ENCODE measurements around the gene HTRA2.
A peak's percentile ranks its signal among the peaks of the same experiment; 100 is the strongest.

Gene HTRA2

GRCh38 chr2:74511104-74511989, 18.4 kb upstream of the HTRA2 start:
- Histone ChIP-seq H3K4me1 (ENCODE audit: control insufficient read depth, insufficient read depth, low read length) (peaks cover 19% of the 10 kb centered on the region), H3K9ac (ENCODE audit: low read depth, low read length) (no peak overlapping the region), H3K9me3 (ENCODE audit: control insufficient read depth, insufficient read depth, low read length) (no peaks in the 10 kb centered on the region; the same call in 1 of the 2 replicates), H3K4me3 (ENCODE audit: low read depth, low read length) (no peak overlapping the region), H3K27me3 (ENCODE audit: control insufficient read depth, insufficient read depth, low read length) (peaks cover 80% of the 10 kb centered on the region), H3K36me3 (ENCODE audit: control insufficient read depth, insufficient read depth, low read length) (no peaks in the 10 kb centered on the region), H3K27ac (ENCODE audit: low read depth, low read length) (no peak overlapping the region)

GRCh38 chr2:74512744-74513604, 16.8 kb upstream of the HTRA2 start:
- H3K27me3 ChIP-seq (ENCODE audit: control insufficient read depth, insufficient read depth, low read length) = peaks cover 96% of the 10 kb centered on the region
- H3K9me3 ChIP-seq (ENCODE audit: control insufficient read depth, insufficient read depth, low read length) = peaks cover 7% of the 10 kb centered on the region
- H3K4me3 ChIP-seq (ENCODE audit: low read depth, low read length) = peak overlapping the region; percentile 57
- no peaks in the 10 kb centered on the region for H3K36me3 ChIP-seq (ENCODE audit: control insufficient read depth, insufficient read depth, low read length)
- peaks cover 13% of the 10 kb centered on the region for H3K4me1 ChIP-seq (ENCODE audit: control insufficient read depth, insufficient read depth, low read length)
- no peak overlapping the region for H3K9ac ChIP-seq (ENCODE audit: low read depth, low read length)
- no peak overlapping the region for H3K27ac ChIP-seq (ENCODE audit: low read depth, low read length)

- Histone ChIP-seq H3K9me3 (ENCODE audit: control insufficient read depth, insufficient read depth, low read length) (peaks cover 7% of the 10 kb centered on the region), H3K9ac (ENCODE audit: low read depth, low read length) (no peak overlapping the region), H3K27me3 (ENCODE audit: control insufficient read depth, insufficient read depth, low read length) (peaks cover 100% of the 10 kb centered on the region), H3K4me3 (ENCODE audit: low read depth, low read length) (peak overlapping the region; percentile 57), H3K27ac (ENCODE audit: low read depth, low read length) (no peak overlapping the region), H3K4me1 (ENCODE audit: control insufficient read depth, insufficient read depth, low read length) (peaks cover 8% of the 10 kb centered on the region), H3K36me3 (ENCODE audit: control insufficient read depth, insufficient read depth, low read length) (no peaks in the 10 kb centered on the region)
These were observed 15.9 kb upstream of the HTRA2 start for GRCh38 chr2:74513605-74514367.

GRCh38 chr2:74514368-74515270, 15.1 kb upstream of the HTRA2 start, which contains the start of gene TLX2:
Gene TLX2 (plus strand): TSS chr2:74514450. CDS start chr2:74514807, 357 bp downstream.
- Histone ChIP-seq H3K4me3 (ENCODE audit: low read depth, low read length) (peak within 1 kb of the TSS; percentile 57), H3K9ac (ENCODE audit: low read depth, low read length) (no peak within 1 kb of the TSS), H3K27ac (ENCODE audit: low read depth, low read length) (no peak within 1 kb of the TSS)

GRCh38 chr2:74515271-74515980, 14.3 kb upstream of the HTRA2 start:
- H3K4me3 ChIP-seq (ENCODE audit: low read depth, low read length) = peak overlapping the region; percentile 28; the same call in 1 of the 2 replicates
- peaks cover 100% of the 10 kb centered on the region for H3K27me3 ChIP-seq (ENCODE audit: control insufficient read depth, insufficient read depth, low read length)

More at GRCh38 chr2:74514368-74515270, 15.1 kb upstream of the HTRA2 start, which contains the start of gene TLX2:
- Histone ChIP-seq H3K4me1 (ENCODE audit: control insufficient read depth, insufficient read depth, low read length) (peaks cover 7% of the 10 kb centered on the region), H3K9me3 (ENCODE audit: control insufficient read depth, insufficient read depth, low read length) (peaks cover 7% of the 10 kb centered on the region), H3K36me3 (ENCODE audit: control insufficient read depth, insufficient read depth, low read length) (no peaks in the 10 kb centered on the region), H3K27me3 (ENCODE audit: control insufficient read depth, insufficient read depth, low read length) (peaks cover 100% of the 10 kb centered on the region)

GRCh38 chr2:74515981-74516633, 13.6 kb upstream of the HTRA2 start:
- Histone ChIP-seq H3K36me3 (ENCODE audit: control insufficient read depth, insufficient read depth, low read length) (no peaks in the 10 kb centered on the region), H3K9me3 (ENCODE audit: control insufficient read depth, insufficient read depth, low read length) (peaks cover 7% of the 10 kb centered on the region), H3K9ac (ENCODE audit: low read depth, low read length) (no peak overlapping the region), H3K4me3 (ENCODE audit: low read depth, low read length) (peak overlapping the region; percentile 28; the same call in 1 of the 2 replicates), H3K27me3 (ENCODE audit: control insufficient read depth, insufficient read depth, low read length) (peaks cover 94% of the 10 kb centered on the region), H3K4me1 (ENCODE audit: control insufficient read depth, insufficient read depth, low read length) (peaks cover 7% of the 10 kb centered on the region), H3K27ac (ENCODE audit: low read depth, low read length) (no peak overlapping the region)

More at GRCh38 chr2:74515271-74515980, 14.3 kb upstream of the HTRA2 start:
- no peaks in the 10 kb centered on the region for H3K36me3 ChIP-seq (ENCODE audit: control insufficient read depth, insufficient read depth, low read length)
- no peak overlapping the region for H3K27ac ChIP-seq (ENCODE audit: low read depth, low read length)
- no peak overlapping the region for H3K9ac ChIP-seq (ENCODE audit: low read depth, low read length)
- H3K4me1 ChIP-seq (ENCODE audit: control insufficient read depth, insufficient read depth, low read length) = peaks cover 7% of the 10 kb centered on the region
- peaks cover 7% of the 10 kb centered on the region for H3K9me3 ChIP-seq (ENCODE audit: control insufficient read depth, insufficient read depth, low read length)

- Histone ChIP-seq H3K4me1 (ENCODE audit: control insufficient read depth, insufficient read depth, low read length) (peaks cover 7% of the 10 kb centered on the region), H3K9me3 (ENCODE audit: control insufficient read depth, insufficient read depth, low read length) (peaks cover 7% of the 10 kb centered on the region), H3K27me3 (ENCODE audit: control insufficient read depth, insufficient read depth, low read length) (peaks cover 88% of the 10 kb centered on the region), H3K36me3 (ENCODE audit: control insufficient read depth, insufficient read depth, low read length) (no peaks in the 10 kb centered on the region), H3K27ac (ENCODE audit: low read depth, low read length) (no peak overlapping the region), H3K9ac (ENCODE audit: low read depth, low read length) (no peak overlapping the region), H3K4me3 (ENCODE audit: low read depth, low read length) (no peak overlapping the region)
These were observed 13.1 kb upstream of the HTRA2 start for GRCh38 chr2:74516650-74517049.

GRCh38 chr2:74522516-74522915, 7.2 kb upstream of the HTRA2 start:
- no peak overlapping the region for H3K27ac ChIP-seq (ENCODE audit: low read depth, low read length)
- H3K4me1 ChIP-seq (ENCODE audit: control insufficient read depth, insufficient read depth, low read length) = no peaks in the 10 kb centered on the region
- H3K9ac ChIP-seq (ENCODE audit: low read depth, low read length) = no peak overlapping the region
- H3K36me3 ChIP-seq (ENCODE audit: control insufficient read depth, insufficient read depth, low read length) = peaks cover 20% of the 10 kb centered on the region
- peaks cover 44% of the 10 kb centered on the region for H3K27me3 ChIP-seq (ENCODE audit: control insufficient read depth, insufficient read depth, low read length)
- H3K9me3 ChIP-seq (ENCODE audit: control insufficient read depth, insufficient read depth, low read length) = no peaks in the 10 kb centered on the region
- no peak overlapping the region for H3K4me3 ChIP-seq (ENCODE audit: low read depth, low read length)

- H3K27ac ChIP-seq (ENCODE audit: low read depth, low read length) = no peak overlapping the region
- peaks cover 4% of the 10 kb centered on the region; the same call in 1 of the 2 replicates for H3K4me1 ChIP-seq (ENCODE audit: control insufficient read depth, insufficient read depth, low read length)
These were observed 5.7 kb upstream of the HTRA2 start for GRCh38 chr2:74524005-74524404.

More at GRCh38 chr2:74524005-74524404, 5.7 kb upstream of the HTRA2 start:
- H3K9ac ChIP-seq (ENCODE audit: low read depth, low read length) = no peak overlapping the region
- H3K27me3 ChIP-seq (ENCODE audit: control insufficient read depth, insufficient read depth, low read length) = peaks cover 29% of the 10 kb centered on the region
- peaks cover 28% of the 10 kb centered on the region for H3K36me3 ChIP-seq (ENCODE audit: control insufficient read depth, insufficient read depth, low read length)
- no peak overlapping the region for H3K4me3 ChIP-seq (ENCODE audit: low read depth, low read length)
- no peaks in the 10 kb centered on the region for H3K9me3 ChIP-seq (ENCODE audit: control insufficient read depth, insufficient read depth, low read length)

Measured in HUES48 (cell line).